NCI-H2171 treated with DMSO at 0.1 percent for 48 hours (cell line): ENCODE data around the gene WEE2.
A peak's percentile ranks its signal among the peaks of the same experiment; 100 is the strongest.

Experiments used
- DNase-seq: peaks from one replicate; lab custom pipeline; 2025; lab: John Stamatoyannopoulos, UW

The WEE2 gene

GRCh38 chr7:141691540-141691939 is 16.6 kb upstream of the WEE2 start:
- no peak for DNase-seq

- DNase-seq: no peak
Measured at GRCh38 chr7:141691961-141692360, 16.2 kb upstream of the WEE2 start.

GRCh38 chr7:141693082-141693481 is 15.1 kb upstream of the WEE2 start:
- no peak for DNase-seq

- no peak for DNase-seq
Measured at GRCh38 chr7:141695803-141696289, 12.3 kb upstream of the WEE2 start.

GRCh38 chr7:141696348-141696747 is 11.8 kb upstream of the WEE2 start:
- no peak for DNase-seq

GRCh38 chr7:141697211-141697871 is 10.8 kb upstream of the WEE2 start:
- no peak for DNase-seq

- no peak for DNase-seq
Measured at GRCh38 chr7:141698247-141699015, 9.7 kb upstream of the WEE2 start.

GRCh38 chr7:141699860-141700259 is 8.3 kb upstream of the WEE2 start:
- no peak for DNase-seq

- DNase-seq: no peak
Measured at GRCh38 chr7:141700296-141700847, 7.8 kb upstream of the WEE2 start.

GRCh38 chr7:141700848-141701371 is 7.2 kb upstream of the WEE2 start:
- peak; percentile 16 for DNase-seq

GRCh38 chr7:141701489-141702046 is 6.6 kb upstream of the WEE2 start:
- DNase-seq: peak; percentile 46

- DNase-seq: peak; percentile 34
Measured at GRCh38 chr7:141702047-141702567, 6.0 kb upstream of the WEE2 start, which contains the start of gene DENND11. DENND11 (minus strand) TSS chr7:141702166; CDS start chr7:141702153, 13 bp downstream.

GRCh38 chr7:141702892-141703291 is 5.3 kb upstream of the WEE2 start:
- DNase-seq: no peak

GRCh38 chr7:141704112-141704511 is 4.0 kb upstream of the WEE2 start:
- DNase-seq: no peak

GRCh38 chr7:141704741-141705140 is 3.4 kb upstream of the WEE2 start:
- DNase-seq: no peak

GRCh38 chr7:141706239-141707064 is 1.7 kb upstream of the WEE2 start:
- no peak for DNase-seq

- DNase-seq: no peak
Measured at GRCh38 chr7:141709318-141709717, 1.2 kb downstream of the WEE2 start.

GRCh38 chr7:141709749-141710148 is 1.6 kb downstream of the WEE2 start:
- no peak for DNase-seq

GRCh38 chr7:141710301-141710700 is 2.1 kb downstream of the WEE2 start:
- DNase-seq: no peak

- DNase-seq: no peak
Measured at GRCh38 chr7:141712603-141713255, 4.6 kb downstream of the WEE2 start.

- DNase-seq: no peak
Measured at GRCh38 chr7:141713890-141714289, 5.7 kb downstream of the WEE2 start.
